Stimulated activated CD4-positive, alpha-beta T cell treated with anti-CD3 and anti-CD28 coated beads, TNF-alpha, amount 100 ng/mL, for 24 hours (primary cell): Measurements from ENCODE around the gene LRRC40.

Source experiments
- DNase-seq, 3 experiments: peaks; one replicate each; pipeline ENCODE4 v3.0.0-alpha.2; 2020; ENCODE audit warnings: low read depth in 3 of 3

Gene LRRC40

DNA sequence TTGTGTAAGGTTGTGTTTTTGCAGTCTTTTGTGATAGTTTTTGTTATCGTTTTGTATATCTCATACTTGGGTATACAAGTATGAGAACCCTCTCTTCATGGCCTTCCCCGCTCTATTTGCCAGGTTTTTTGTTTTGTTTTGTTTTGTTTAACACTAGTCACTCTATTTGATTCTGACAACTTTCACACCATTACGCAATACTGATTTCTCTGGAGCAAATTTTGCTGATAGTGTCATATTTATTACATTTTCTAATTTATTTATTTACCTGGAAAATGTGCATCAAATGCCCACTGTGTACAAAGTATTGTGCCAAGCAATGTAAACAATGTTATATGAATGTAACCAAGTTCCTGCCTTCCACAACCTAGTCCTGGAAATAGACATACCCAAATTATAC is 90.1 kb downstream of the LRRC40 start:
- no peak for DNase-seq

DNA sequence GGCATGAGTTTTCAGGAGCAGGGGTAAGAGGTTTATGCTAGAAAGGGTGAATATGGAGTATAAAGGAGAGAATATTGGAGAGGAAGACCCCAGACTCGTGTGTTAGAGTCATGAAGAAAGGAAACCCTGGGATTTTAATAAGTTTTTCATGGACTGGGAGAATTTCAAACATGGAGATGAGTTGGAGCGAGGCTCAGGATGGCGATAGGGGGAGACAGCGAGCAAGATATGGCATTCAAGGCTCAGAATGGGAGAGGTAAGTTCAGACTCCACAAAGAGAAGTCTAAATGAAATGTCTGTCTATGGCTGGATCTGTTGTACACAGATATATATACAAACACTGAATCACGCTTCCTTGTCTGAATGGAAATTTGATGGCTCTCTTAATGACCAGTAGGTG is 92.5 kb downstream of the LRRC40 start:
- DNase-seq, result no peak

GRCh38 chr1:70109241-70109640 is 96.1 kb downstream of the LRRC40 start:
- DNase-seq, result no peak

DNA sequence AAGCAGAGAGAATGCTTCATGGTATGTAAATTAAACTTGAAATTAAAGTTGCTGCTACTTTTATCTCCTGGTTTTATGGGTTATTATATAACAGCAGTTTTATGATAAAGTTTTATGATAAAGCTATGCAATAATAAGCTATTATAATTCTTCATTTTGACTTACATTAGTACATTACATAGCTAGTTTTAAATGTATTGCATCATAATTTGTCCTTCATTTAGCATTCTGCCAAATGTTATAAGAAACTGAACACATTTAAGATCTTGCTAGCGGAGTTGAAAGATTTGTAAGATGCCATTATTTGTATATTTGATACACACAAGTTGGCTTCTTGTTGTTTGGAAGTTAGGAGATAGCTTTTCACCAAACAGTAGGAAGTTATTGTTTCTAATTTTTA is 101.6 kb downstream of the LRRC40 start:
- no peak for DNase-seq

GRCh38 chr1:70101774-70102173 is 103.6 kb downstream of the LRRC40 start:
- no peak for DNase-seq

- DNase-seq, result no peak
Measured at GRCh38 chr1:70101231-70101630, 104.1 kb downstream of the LRRC40 start.
